GM12891 (cell line): ENCODE measurements around the gene TACC2.
"Not testable (repeated sequence)": the region's sequence is repeated elsewhere in the genome, so short reads cannot be mapped to it uniquely, and the experiment has no call there.

Experiments
- DNase-seq: peaks from one replicate; pipeline ENCODE4 v3.0.0; 2011; ENCODE audit warnings: low spot score; ENCODE audit not compliant: insufficient read length
- FAIRE-seq: peaks from 2 replicates; lab custom pipeline; 2011; peaks lifted over from hg19 to GRCh38; lab: Jason Lieb, UNC
- PAX5 ChIP-seq: IDR thresholded peaks from 2 replicates; pipeline ENCODE4 v1.6.1; 2011; ENCODE audit warnings: low read length, moderate library complexity, mild to moderate bottlenecking; ENCODE audit not compliant: insufficient read depth, severe bottlenecking
- POLR2A ChIP-seq: IDR thresholded peaks from 2 replicates; pipeline ENCODE4 v1.6.1; 2011; ENCODE audit warnings: low read depth, low read length, control low read depth
- POLR2AphosphoS5 ChIP-seq: IDR thresholded peaks from 2 replicates; pipeline ENCODE4 v1.6.1; 2011; ENCODE audit warnings: low read depth, low read length, control low read depth
- POU2F2 ChIP-seq: IDR thresholded peaks from 2 replicates; pipeline ENCODE4 v1.6.1; 2011; ENCODE audit warnings: low read depth, mild to moderate bottlenecking, control low read depth, low read length, moderate library complexity
- SPI1 ChIP-seq: IDR thresholded peaks from 2 replicates; pipeline ENCODE4 v1.6.1; 2011; ENCODE audit warnings: low read depth, low read length, control low read depth
- TAF1 ChIP-seq: IDR thresholded peaks from 2 replicates; pipeline ENCODE4 v1.6.1; 2011; ENCODE audit warnings: low read depth, low read length, control low read depth

The TACC2 gene

DNA sequence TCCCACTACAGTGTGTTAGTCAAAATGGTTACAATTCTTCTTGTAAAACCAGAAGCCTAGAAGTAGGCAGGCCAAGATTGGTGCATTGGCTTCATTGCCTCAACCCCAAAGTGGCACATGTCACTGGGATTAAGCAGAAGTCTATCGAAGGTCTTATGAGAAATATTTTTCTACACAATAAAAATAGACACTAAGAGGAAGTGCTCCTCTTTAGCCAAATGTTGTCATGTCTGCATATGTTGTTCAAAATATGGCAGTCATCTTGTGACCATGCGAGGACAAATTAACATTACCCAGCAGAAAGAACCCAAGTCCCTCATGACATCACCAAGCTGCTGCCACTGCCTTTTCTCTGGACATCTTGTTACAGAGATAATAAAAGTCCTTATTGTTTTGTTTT is 7.6 kb upstream of the TACC2 start:
- DNase-seq (no peak), FAIRE-seq (no peak)
- TF ChIP-seq POLR2AphosphoS5, result no peak
- TF ChIP-seq POU2F2, result no peak
- no peak for TF ChIP-seq SPI1
- TF ChIP-seq TAF1, result no peak
- TF ChIP-seq PAX5, result no peak
- no peak for TF ChIP-seq POLR2A

DNA sequence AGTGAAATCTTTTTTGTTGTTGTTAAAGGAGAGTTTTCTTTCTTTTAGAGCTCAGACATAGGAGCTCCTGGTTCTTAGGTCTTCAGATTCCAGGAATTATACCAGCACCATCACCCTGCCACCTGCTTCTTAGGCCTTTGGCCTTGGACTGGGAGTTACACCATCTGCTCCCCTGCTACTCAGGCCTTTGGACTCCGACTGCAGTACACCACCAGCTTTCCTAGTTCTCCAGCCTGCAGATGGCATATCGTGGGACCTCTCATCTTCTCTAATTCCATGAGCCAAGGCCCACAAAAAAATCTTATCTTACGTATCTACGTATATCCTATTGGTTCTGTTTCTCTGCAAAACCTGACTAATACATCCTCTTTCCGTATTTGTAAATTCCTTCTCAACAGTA is 5.1 kb upstream of the TACC2 start:
- FAIRE-seq, result no peak

DNA sequence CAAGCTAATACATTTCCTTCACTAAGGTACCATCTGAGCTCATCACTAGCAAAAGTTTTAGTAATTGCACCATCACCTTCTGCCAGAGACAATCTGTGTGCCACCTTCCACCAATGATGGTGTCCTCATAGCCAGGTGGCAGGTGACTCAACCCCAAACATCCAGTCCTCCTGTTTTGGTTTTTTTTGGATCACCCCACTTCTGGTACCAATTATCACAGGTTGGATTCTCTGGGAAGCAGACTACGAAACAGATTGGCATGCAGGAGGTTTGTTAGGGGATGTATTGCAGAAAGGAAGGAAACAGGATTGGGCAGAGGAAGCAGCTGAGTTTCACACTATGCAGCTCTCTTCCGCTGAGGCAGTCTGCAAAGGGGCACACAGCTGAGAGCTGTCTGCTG is 4.5 kb upstream of the TACC2 start:
- FAIRE-seq (no peak), DNase-seq (no peak)
- TF ChIP-seq PAX5 (no peak), POU2F2 (no peak), SPI1 (no peak), POLR2AphosphoS5 (no peak), TAF1 (no peak), POLR2A (no peak)

More for the DNA sequence above, 5.1 kb upstream of the TACC2 start:
- no peak for TF ChIP-seq POLR2A
- no peak for TF ChIP-seq POLR2AphosphoS5
- TF ChIP-seq SPI1, result no peak
- TF ChIP-seq TAF1, result no peak
- no peak for TF ChIP-seq PAX5
- TF ChIP-seq POU2F2, result no peak
- no peak for DNase-seq

DNA sequence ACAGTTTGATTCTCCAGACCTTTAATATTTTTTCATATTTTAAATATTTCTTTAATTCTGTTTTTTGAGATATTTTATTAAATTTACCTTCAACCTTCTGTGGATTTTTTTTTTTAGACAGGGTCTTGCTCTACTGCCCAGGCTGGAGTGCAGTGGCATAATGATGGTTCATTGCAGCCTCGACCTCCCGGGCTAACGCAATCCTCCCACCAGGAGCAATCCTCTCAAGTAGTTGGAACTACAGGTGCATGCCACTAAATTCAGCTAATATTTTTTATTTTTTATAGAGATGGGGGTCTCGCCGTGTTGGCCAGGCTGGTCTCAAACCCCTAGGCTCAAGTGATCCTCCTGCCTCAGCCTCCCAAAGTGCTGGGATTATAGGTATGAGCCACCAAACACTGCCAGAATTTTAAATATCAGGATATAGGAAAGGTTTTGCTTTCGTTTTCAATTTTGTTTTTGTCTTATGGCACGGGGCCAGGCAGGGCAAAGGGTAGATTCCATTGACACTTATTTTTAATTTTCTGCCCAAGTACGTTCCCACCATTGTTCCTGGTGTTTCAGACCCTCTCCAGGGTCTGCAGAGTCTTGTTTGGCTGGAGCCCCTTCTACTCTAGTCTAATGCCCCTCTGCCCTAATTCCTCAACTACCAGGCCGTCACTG is 1.2 kb downstream of the TACC2 start:
- DNase-seq (no peak), FAIRE-seq (no peak)
- TF ChIP-seq POLR2AphosphoS5 (no peak), SPI1 (no peak), PAX5 (no peak), TAF1 (no peak)

DNA sequence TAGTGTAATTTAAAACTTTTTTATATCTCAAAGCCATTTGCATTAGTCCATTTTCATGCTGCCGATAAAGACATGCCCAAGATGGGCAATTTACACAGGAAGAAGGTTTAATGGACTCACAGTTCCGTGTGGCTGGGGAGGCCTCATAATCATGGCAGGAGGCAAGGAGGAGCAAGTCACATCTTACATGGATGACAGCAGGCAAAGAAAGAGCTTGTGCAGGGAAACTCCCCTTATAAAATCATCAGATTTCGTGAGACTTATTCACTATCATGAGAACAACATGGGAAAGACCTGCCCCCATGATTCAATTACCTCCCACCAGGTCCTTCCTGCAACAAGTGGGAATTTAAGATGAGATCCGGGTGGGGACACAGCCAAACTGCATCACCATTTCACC is 2.8 kb downstream of the TACC2 start:
- DNase-seq, FAIRE-seq: not testable (repeated sequence)

DNA sequence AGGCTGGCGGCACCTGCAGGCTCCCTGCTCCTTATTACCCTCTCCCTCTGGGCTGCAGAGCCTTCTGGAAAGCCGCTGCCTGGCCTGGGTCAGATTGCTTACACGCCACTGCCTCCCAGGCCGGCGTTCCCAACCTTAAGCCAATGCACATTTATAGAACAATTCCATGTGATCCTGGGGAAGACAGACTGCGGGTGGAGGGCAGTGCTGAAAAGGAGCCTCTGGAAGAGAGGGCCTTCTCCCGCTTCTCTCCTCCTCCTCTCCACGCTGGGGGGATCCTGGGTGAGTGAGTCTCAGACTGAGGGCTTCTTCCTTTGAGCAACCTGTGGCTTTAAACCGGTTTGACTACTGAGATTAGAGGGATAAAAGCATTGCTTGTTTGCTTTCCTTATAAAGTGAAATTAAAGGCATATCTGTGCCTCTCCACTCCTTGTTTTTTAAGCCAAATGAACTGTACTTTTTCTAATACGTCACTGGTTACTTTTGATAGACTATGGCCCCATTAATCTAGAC is 5.5 kb downstream of the TACC2 start:
- TF ChIP-seq SPI1 (no peak), POLR2A (no peak), TAF1 (no peak), POU2F2 (no peak)
- no peak for FAIRE-seq
- DNase-seq, result no peak

DNA sequence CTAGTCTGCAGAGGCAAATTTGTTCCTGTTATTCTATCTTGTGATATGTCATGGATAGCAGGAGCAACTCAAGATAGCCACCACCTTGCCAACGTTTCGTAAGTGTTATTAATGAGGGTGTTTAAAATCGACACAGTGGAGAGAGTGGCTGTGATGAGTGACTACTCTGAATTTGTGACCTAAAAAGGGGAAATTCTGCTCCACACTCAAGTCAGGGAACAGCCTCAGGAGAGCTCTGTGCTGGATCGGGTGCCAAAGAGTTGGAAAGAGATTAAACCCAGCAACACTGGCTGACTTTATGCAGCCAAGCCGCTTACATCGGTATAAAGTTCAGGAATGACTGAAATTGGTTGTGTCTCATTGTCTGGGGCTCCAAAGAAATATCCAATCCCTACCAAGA is 9.5 kb downstream of the TACC2 start:
- no peak for DNase-seq
- FAIRE-seq, result no peak
- TF ChIP-seq POLR2A, result no peak
- no peak for TF ChIP-seq POU2F2
- TF ChIP-seq SPI1, result no peak
- TF ChIP-seq POLR2AphosphoS5, result no peak
- TF ChIP-seq TAF1, result no peak
- TF ChIP-seq PAX5, result no peak

DNA sequence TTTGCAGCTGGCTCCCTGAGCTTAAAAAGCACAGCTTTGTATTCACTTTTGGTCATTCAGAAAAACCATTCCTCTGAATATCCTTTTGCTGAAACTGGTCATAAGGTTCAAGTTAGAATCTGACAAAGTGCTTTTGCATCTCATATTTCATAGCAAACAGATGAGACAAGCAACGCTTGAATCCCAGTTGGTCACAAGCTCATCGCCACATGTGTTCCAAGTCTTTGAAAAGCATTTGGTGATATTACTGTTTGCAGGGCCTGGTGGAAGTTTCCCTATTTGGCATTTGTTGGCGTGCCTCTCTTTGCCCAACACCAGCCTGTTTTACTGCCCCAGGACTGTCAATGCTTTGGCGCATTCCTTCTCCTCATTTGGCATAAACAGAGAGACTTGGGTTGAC is 10.3 kb downstream of the TACC2 start:
- DNase-seq (no peak), FAIRE-seq (no peak)
- no peak for TF ChIP-seq SPI1
- no peak for TF ChIP-seq POU2F2
- TF ChIP-seq TAF1, result no peak
- no peak for TF ChIP-seq POLR2A
- no peak for TF ChIP-seq POLR2AphosphoS5

DNA sequence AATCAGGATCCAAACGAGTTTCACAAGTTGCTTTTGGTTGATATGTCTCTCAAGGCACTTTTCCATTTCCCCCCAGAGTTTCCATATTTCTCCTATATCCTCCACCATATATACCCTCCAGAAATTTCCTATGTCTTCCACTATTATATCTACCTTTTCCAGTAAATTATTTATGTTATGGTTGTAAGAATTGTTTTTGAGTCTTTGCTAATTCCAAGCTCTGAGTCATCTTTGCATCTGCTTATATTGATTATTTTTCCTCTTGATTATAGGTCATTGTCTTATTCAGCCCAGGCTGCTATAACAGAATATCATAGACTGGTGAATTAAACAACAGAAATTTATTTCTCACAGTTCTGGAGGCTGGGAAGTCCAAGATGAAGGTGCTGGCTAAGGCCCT is 12.7 kb downstream of the TACC2 start:
- FAIRE-seq, result no peak
- TF ChIP-seq POLR2A (no peak), TAF1 (no peak), SPI1 (no peak), PAX5 (no peak), POU2F2 (no peak), POLR2AphosphoS5 (no peak)
- DNase-seq, result no peak

DNA sequence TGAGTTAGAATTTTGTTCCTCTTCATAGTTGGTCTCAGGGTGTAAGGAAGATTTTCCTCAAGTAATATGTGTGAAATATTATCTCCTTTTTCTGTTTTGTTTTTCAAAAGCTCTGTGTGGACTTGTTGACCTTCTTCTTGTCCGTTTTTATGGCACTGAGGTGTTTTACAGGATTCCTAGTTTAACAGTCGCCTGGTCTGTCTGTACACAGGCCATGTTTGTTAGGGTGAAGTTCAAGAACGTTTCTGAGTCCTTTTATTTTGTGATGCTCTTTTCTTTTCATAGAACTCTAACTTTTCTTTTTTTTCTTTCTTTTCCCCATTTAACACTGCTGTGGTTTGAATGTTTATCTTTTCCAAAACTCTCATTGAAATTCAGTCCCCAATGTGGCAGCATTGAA is 18.5 kb downstream of the TACC2 start:
- TF ChIP-seq TAF1 (no peak), POU2F2 (no peak), SPI1 (no peak), POLR2AphosphoS5 (no peak), PAX5 (no peak)
- no peak for FAIRE-seq
- no peak for DNase-seq

DNA sequence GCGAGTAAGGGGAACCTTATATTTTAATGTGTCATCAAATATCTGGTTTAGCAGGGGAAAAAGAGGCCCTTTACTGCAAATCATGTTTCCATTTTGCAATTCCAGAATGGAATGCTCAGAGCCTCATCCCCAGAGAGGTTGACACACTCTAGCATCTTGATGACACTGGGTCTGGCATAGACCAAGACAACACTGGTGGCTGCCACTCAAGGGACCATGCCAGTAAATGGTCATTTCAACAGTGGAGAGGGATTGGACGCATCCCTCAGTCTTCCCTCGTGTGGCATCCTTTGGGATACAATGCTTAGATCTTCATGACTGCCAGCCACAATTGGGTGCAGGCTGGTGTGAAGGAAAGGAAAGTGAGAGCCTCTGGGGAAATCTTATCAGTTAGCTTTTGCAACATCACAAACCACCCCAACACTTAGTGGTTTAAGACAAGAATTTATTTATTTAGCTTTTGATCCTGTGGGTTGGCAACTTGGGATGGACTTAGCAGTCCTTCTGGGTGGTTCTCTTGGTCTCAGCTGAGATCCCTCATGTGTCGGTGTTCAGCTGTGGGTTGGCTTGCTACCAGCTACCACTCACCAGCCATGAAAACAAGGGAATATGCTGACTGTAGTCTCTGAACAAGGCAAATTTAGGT is 21.6 kb downstream of the TACC2 start:
- DNase-seq (no peak), FAIRE-seq (no peak)
- TF ChIP-seq POLR2A (no peak), PAX5 (no peak), POU2F2 (no peak), POLR2AphosphoS5 (no peak), SPI1 (no peak), TAF1 (no peak)

DNA sequence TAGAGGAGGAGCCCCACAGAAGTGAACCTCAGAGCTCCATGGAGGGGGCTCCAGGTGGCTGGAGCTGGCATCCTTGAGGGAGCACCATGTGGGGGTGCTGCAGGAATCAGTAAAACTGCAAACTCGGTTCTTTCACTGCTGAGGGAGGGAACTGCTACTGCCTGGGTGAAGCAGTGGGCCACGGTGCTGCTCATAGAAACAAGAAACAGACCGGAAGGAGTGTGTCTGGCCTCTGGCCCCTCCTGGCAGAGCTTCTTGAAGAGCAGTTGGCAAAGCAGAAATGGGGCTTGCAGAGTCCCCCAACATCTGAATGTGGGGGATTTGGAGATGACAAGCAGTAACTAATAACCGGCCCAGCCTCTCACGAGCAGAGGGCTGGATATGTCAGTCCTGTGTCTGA is 23.8 kb downstream of the TACC2 start:
- no peak for FAIRE-seq

More for the DNA sequence above, 23.8 kb downstream of the TACC2 start:
- no peak for TF ChIP-seq POU2F2
- no peak for TF ChIP-seq SPI1
- TF ChIP-seq TAF1, result no peak
- TF ChIP-seq POLR2A, result no peak
- no peak for TF ChIP-seq POLR2AphosphoS5
- TF ChIP-seq PAX5, result no peak
- no peak for DNase-seq
